NOMO-1 treated with DMSO at 0.1 percent for 48 hours (cell line): ENCODE data around the gene WNT5B.

Source experiments
- DNase-seq: peaks from one replicate; lab custom pipeline; 2025; ENCODE audit not compliant: unreplicated experiment; lab: John Stamatoyannopoulos, UW

The WNT5B gene

GRCh38 chr12:1650260-1650977 lies 21.4 kb downstream of the WNT5B start:
- DNase-seq = no peak

GRCh38 chr12:1650978-1651361 lies 21.9 kb downstream of the WNT5B start:
- no peak for DNase-seq

- DNase-seq = no peak
Observed at GRCh38 chr12:1651946-1652345, 22.9 kb downstream of the WNT5B start.

GRCh38 chr12:1655225-1655788 lies 26.3 kb downstream of the WNT5B start:
- no peak for DNase-seq

- DNase-seq = no peak
Observed at GRCh38 chr12:1656902-1657301, 27.9 kb downstream of the WNT5B start.

- DNase-seq = no peak
Observed at GRCh38 chr12:1657688-1658087, 28.7 kb downstream of the WNT5B start.

GRCh38 chr12:1660304-1661187 lies 31.5 kb downstream of the WNT5B start:
- DNase-seq = peak; percentile 8

- peak; percentile 97 for DNase-seq
Observed at GRCh38 chr12:1661553-1662335, 32.7 kb downstream of the WNT5B start.

GRCh38 chr12:1662761-1663439 lies 33.9 kb downstream of the WNT5B start:
- no peak for DNase-seq

- no peak for DNase-seq
Observed at GRCh38 chr12:1663440-1664132, 34.6 kb downstream of the WNT5B start.

- DNase-seq = no peak
Observed at GRCh38 chr12:1665366-1665765, 36.3 kb downstream of the WNT5B start.

GRCh38 chr12:1666215-1666614 lies 37.2 kb downstream of the WNT5B start:
- DNase-seq = no peak

GRCh38 chr12:1666685-1667162 lies 37.7 kb downstream of the WNT5B start:
- DNase-seq = peak; percentile 56

GRCh38 chr12:1668833-1669543 lies 40.0 kb downstream of the WNT5B start:
- peak; percentile 81 for DNase-seq

GRCh38 chr12:1670358-1671268 lies 41.6 kb downstream of the WNT5B start:
- DNase-seq = no peak

GRCh38 chr12:1676043-1676442 lies 47.0 kb downstream of the WNT5B start:
- DNase-seq = no peak

GRCh38 chr12:1680804-1681492 lies 51.9 kb downstream of the WNT5B start:
- no peak for DNase-seq

GRCh38 chr12:1681493-1681807 lies 52.4 kb downstream of the WNT5B start:
- no peak for DNase-seq
